HepG2 (cell line): Measurements from ENCODE around the gene FXR2. TPM values are rescaled to one million over a fixed set of nuclear protein-coding genes. Genes with fewer than 3 reads are reported as not detected.

ENCODE experiments used
- AGO1 ChIP-seq: fragments of 200-400 bp; formaldehyde crosslinking; IDR thresholded peaks from 2 replicates; pipeline ENCODE4 v1.6.1; 2017; ENCODE audit warnings: mild to moderate bottlenecking, low read depth, low read length, moderate library complexity; ENCODE audit not compliant: poor library complexity, severe bottlenecking
- AHDC1 ChIP-seq: sonication (generic); formaldehyde crosslinking; IDR thresholded peaks from 2 replicates; pipeline ENCODE4 v1.5.1; 2020; ENCODE audit warnings: mild to moderate bottlenecking, missing genetic modification reagents, borderline replicate concordance
- JARID2 ChIP-seq: sonication (generic); formaldehyde crosslinking; IDR thresholded peaks from 2 replicates; pipeline ENCODE4 v1.8.1; 2023; ENCODE audit warnings: missing genetic modification reagents, inconsistent platforms; ENCODE audit not compliant: insufficient replicate concordance
- KDM3A ChIP-seq: IDR thresholded peaks from 2 replicates; pipeline ENCODE4 v1.6.1; 2018; ENCODE audit warnings: low read depth, missing compliant biosample characterization
- MAFK ChIP-seq, 2 experiments: IDR thresholded peaks in 1 of 2; conservative IDR thresholded peaks in 1 of 2; 2 replicates each; pipeline ENCODE4 v1.6.1; 2011; ENCODE audit warnings: improper control_type of control experiment in 2 of 2, low read length in 2 of 2
- POGZ ChIP-seq: sonication (generic); formaldehyde crosslinking; IDR thresholded peaks from 2 replicates; pipeline ENCODE4 v1.4.0; 2020; ENCODE audit warnings: mild to moderate bottlenecking, missing genetic modification reagents
- RBAK ChIP-seq: sonication (generic); formaldehyde crosslinking; IDR thresholded peaks from 2 replicates; pipeline ENCODE4 v1.5.1; 2020; ENCODE audit warnings: mild to moderate bottlenecking, missing genetic modification reagents
- RCOR2 ChIP-seq: IDR thresholded peaks from 2 replicates; pipeline ENCODE4 v1.6.1; 2016; ENCODE audit warnings: missing biosample characterization, missing genetic modification reagents
- RFXAP ChIP-seq: sonication (generic); formaldehyde crosslinking; IDR thresholded peaks from 2 replicates; pipeline ENCODE4 v1.4.0; 2020; ENCODE audit warnings: missing genetic modification reagents, borderline replicate concordance
- TEAD2 ChIP-seq: sonication (generic); formaldehyde crosslinking; IDR thresholded peaks from 2 replicates; pipeline ENCODE4 v1.9.0; 2021; ENCODE audit warnings: missing genetic modification reagents
- ZBTB1 ChIP-seq: sonication (generic); formaldehyde crosslinking; IDR thresholded peaks from 2 replicates; pipeline ENCODE4 v1.4.0; 2020; ENCODE audit warnings: missing genetic modification reagents, borderline replicate concordance
- ZNF276 ChIP-seq: sonication (generic); formaldehyde crosslinking; IDR thresholded peaks from 2 replicates; pipeline ENCODE4 v1.4.0; 2020; ENCODE audit warnings: mild to moderate bottlenecking, low read depth, missing genetic modification reagents
- polyA plus RNA-seq, 8 experiments: library from polyadenylated mRNA; depleted of rRNA in 3 of 8; stranded (reverse) in 7 of 8; unstranded in 1 of 8; fragments of >200 nt; fragmentation: Illumina TruSeq in 4 of 8; extraction: Trizol in 4 of 8; gene quantifications; 2 replicates each; pipeline versions ENCODE4 v1.2.1 to v1.2.3, GENCODE V29; 2011 to 2016; ENCODE audit warnings: low read depth in 4 of 8, missing spikeins in 1 of 8, mixed read lengths in 1 of 8; ENCODE audit not compliant: insufficient read depth in 1 of 8
- total RNA-seq, 5 experiments: library from RNA; depleted of rRNA; stranded (reverse); fragments of >200 nt; fragmentation: Illumina TruSeq; extraction: Trizol; gene quantifications; 2 replicates each; pipeline ENCODE4 v1.2.3, GENCODE V29; 2016; ENCODE audit warnings: low read depth in 1 of 5
- TF ChIP-seq, protein P1 (sequence below): fragments of 450-650 bp; IDR thresholded peaks from 2 replicates; pipeline ENCODE4 v1.6.1; 2017; ENCODE audit warnings: mild to moderate bottlenecking
- TF ChIP-seq, protein P2 (sequence below): IDR thresholded peaks from 2 replicates; pipeline ENCODE4 v1.6.1; 2012; ENCODE audit warnings: low read depth, low read length, improper control_type of control experiment

FXR2 gene
- total and polyA plus RNA-seq, 2 of the 13 experiments (the other 11 are each of a cell fraction or from before 2014, with no cell fraction given): 20.9 to 24.4 TPM

DNA sequence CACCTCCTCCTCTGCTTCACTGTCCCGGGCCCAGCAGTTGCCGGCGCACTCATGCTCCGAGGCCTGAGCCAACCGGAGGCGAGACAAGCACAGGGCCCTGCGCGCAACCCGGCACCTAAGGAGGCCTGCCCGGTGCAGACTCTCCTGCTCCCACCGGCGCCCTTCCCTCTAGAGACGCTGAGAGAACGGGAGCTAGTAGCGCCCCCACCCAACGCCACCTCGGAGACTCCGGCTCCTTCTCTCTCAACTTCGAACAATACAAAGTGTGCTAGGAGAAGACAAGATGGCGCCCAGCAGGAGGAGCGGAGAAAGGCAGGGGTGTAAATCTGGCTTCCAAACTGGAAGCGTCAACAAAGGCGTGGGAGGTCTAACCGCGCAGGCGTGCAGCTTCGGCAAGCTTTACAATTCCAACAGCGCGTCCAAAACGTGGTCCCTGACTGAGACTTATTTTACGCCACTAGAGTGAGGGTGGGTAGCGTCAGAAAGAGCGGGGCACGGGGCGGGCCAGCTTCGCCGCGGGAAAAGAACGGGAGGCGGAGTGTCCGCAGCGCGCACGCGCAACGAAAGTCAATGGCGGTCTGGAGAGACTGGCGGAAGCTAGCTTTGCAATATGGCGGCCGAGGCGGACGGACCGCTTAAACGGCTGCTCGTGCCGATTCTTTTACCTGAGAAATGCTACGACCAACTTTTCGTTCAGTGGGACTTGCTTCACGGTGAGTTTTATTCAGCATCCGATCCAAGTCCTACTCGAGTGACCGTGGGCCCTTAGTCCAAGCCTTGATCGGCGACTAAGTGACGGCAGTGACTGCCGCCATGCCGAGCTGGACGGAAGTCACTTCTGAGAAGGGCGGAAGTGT lies 31.2 kb downstream of the FXR2 start, which contains the start of gene MPDU1 (continued):
- TF ChIP-seq ZBTB1 (no peak), RFXAP (CRISPR knock-in tag) (peak; percentile 90), ZNF276 (CRISPR knock-in tag) (no peak), RBAK (no peak), KDM3A (CRISPR knock-in tag) (no peak), AHDC1 (CRISPR knock-in tag) (0 out of 2 replicates have a peak, but pooled peaks have one; percentile 23), TEAD2 (CRISPR knock-in tag) (no peak; the same call in 1 of the 2 replicates), POGZ (CRISPR knock-in tag) (no peak; the same call in 1 of the 2 replicates), RCOR2 (no peak), JARID2 (CRISPR knock-in tag) (no peak), AGO1 (peak; percentile 91), MAFK (conservative IDR thresholded peaks at IDR 0.05 in 1 of 2, IDR thresholded peaks at IDR 0.05 in 1 of 2; ENCODE audit: low read length in 2 of 2) (no peak)
- TF ChIP-seq, protein P1, sequence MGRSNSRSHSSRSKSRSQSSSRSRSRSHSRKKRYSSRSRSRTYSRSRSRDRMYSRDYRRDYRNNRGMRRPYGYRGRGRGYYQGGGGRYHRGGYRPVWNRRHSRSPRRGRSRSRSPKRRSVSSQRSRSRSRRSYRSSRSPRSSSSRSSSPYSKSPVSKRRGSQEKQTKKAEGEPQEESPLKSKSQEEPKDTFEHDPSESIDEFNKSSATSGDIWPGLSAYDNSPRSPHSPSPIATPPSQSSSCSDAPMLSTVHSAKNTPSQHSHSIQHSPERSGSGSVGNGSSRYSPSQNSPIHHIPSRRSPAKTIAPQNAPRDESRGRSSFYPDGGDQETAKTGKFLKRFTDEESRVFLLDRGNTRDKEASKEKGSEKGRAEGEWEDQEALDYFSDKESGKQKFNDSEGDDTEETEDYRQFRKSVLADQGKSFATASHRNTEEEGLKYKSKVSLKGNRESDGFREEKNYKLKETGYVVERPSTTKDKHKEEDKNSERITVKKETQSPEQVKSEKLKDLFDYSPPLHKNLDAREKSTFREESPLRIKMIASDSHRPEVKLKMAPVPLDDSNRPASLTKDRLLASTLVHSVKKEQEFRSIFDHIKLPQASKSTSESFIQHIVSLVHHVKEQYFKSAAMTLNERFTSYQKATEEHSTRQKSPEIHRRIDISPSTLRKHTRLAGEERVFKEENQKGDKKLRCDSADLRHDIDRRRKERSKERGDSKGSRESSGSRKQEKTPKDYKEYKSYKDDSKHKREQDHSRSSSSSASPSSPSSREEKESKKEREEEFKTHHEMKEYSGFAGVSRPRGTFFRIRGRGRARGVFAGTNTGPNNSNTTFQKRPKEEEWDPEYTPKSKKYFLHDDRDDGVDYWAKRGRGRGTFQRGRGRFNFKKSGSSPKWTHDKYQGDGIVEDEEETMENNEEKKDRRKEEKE: no peak
- TF ChIP-seq, protein P2, sequence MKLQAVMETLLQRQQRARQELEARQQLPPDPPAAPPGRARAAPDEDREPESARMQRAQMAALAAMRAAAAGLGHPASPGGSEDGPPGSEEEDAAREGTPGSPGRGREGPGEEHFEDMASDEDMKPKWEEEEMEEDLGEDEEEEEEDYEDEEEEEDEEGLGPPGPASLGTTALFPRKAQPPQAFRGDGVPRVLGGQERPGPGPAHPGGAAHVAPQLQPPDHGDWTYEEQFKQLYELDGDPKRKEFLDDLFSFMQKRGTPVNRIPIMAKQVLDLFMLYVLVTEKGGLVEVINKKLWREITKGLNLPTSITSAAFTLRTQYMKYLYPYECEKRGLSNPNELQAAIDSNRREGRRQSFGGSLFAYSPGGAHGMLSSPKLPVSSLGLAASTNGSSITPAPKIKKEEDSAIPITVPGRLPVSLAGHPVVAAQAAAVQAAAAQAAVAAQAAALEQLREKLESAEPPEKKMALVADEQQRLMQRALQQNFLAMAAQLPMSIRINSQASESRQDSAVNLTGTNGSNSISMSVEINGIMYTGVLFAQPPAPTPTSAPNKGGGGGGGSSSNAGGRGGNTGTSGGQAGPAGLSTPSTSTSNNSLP: no peak
